GM12873 (cell line): ENCODE measurements around the gene TRIO.

Experiments
- TF ChIP-seq, protein P1 (sequence below): IDR thresholded peaks from 2 replicates; pipeline ENCODE4 v1.5.1; 2012; ENCODE audit warnings: low read depth, mild to moderate bottlenecking, moderate library complexity, low read length, control low read depth; ENCODE audit not compliant: insufficient read depth; ENCODE audit errors: missing control alignments

Gene TRIO

DNA sequence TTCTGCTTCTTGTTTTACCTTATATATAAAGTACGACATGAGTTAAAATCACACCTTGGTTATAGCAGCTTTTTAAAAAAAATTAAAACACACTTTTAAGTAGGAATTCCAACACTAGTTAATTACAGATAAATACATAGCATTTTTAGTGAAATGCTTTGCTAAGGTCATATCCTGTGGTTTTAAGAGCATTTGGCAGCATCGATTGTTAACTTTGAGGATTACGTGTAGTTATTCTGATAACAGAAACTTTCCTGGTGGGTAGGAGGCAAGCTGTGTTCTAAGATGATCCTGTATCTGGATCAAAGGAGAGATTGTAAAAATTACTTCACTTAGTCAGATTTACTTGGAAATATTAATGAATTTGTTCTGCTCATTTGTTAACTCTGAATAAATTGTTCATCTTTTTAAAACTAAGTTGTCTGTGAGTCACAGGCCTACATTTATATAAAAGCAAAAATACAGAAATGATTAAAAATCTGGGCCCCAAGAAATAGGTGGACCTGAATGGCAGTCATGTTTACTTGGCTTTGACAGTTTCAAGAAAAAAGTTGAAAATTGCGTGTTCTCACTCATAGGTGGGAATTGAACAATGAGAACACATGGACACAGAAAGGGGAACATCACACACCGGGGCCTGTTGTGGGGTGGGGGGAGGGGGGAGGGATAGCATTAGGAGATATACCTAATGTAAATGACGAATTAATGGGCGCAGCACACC is 58.3 kb downstream of the TRIO start:
- TF ChIP-seq, protein P1, sequence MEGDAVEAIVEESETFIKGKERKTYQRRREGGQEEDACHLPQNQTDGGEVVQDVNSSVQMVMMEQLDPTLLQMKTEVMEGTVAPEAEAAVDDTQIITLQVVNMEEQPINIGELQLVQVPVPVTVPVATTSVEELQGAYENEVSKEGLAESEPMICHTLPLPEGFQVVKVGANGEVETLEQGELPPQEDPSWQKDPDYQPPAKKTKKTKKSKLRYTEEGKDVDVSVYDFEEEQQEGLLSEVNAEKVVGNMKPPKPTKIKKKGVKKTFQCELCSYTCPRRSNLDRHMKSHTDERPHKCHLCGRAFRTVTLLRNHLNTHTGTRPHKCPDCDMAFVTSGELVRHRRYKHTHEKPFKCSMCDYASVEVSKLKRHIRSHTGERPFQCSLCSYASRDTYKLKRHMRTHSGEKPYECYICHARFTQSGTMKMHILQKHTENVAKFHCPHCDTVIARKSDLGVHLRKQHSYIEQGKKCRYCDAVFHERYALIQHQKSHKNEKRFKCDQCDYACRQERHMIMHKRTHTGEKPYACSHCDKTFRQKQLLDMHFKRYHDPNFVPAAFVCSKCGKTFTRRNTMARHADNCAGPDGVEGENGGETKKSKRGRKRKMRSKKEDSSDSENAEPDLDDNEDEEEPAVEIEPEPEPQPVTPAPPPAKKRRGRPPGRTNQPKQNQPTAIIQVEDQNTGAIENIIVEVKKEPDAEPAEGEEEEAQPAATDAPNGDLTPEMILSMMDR = no peak

- TF ChIP-seq, protein P1 = no peak
These were observed 59.3 kb downstream of the TRIO start for GRCh38 chr5:14202462-14202861.

GRCh38 chr5:14204011-14204670 is 61.0 kb downstream of the TRIO start:
- TF ChIP-seq, protein P1 = no peak

DNA sequence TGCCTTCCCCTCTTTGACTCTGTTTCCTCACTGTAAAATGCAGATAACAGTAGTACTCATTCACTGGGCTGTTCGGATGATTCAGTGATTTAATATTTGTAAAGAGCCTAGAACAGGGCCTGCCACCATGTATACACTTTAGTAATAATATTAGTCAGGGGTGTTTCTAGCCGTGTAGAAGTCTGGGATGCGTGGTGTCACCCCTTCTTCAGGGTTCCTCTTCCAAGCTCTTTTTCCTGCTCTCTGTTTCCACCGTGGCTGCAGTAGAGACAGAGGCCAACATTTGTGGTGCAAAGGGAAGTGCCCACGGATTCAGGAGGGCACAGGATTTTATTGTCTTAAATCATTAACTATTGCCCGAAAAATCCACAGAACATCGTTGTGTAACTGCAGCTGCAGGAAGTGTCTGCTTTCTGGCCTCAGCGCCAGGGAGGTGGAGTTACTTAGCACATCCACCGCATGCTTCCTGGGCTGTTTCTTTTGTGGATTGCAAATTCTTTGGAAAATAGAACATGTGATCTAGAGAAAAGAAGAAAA is 61.7 kb downstream of the TRIO start:
- TF ChIP-seq, protein P1 = no peak

GRCh38 chr5:14206028-14206725 is 63.0 kb downstream of the TRIO start:
- TF ChIP-seq, protein P1 = no peak

- TF ChIP-seq, protein P1 = peak; percentile 41
These were observed 65.2 kb downstream of the TRIO start for GRCh38 chr5:14208071-14209021.
